Spleen (tissue), 11 donors: Measurements from ENCODE around the gene BRCA2. TPM values are rescaled to one million over a fixed set of nuclear protein-coding genes. Genes with fewer than 3 reads are reported as not detected.

Source experiments
- DNase-seq: peaks from one replicate; pipeline ENCODE4 v3.0.0-alpha.2; 2020
- H3K27ac ChIP-seq, 8 donors: fragments of 200-600 bp; sonication (generic) in 7 of 8; 1 replicate in 4 of 8; 2 replicates in 4 of 8; pipeline versions ENCODE4 v1.5.0 to v1.8.0; 2016 to 2021; ENCODE audit warnings: inconsistent platforms in 4 of 8, mild to moderate bottlenecking in 4 of 8, moderate library complexity in 1 of 8
- H3K27me3 ChIP-seq, 7 donors: fragments of 200-600 bp; sonication (generic) in 6 of 7; replicated peaks in 1 of 7; 1 replicate in 4 of 7; 2 replicates in 3 of 7; pipeline versions ENCODE4 v1.5.0 to v1.8.0; 2016 to 2021; ENCODE audit warnings: inconsistent platforms in 3 of 7, mild to moderate bottlenecking in 1 of 7
- H3K36me3 ChIP-seq, 6 donors: fragments of 200-600 bp; sonication (generic) in 5 of 6; 1 replicate in 4 of 6; 2 replicates in 2 of 6; pipeline versions ENCODE4 v1.5.0 to v1.8.0; 2016 to 2021; ENCODE audit warnings: inconsistent platforms in 2 of 6
- H3K4me1 ChIP-seq, 6 donors: fragments of 200-600 bp; sonication (generic) in 5 of 6; 1 replicate in 3 of 6; 2 replicates in 3 of 6; pipeline versions ENCODE4 v1.5.0 to v1.8.0; 2016 to 2021; ENCODE audit warnings: inconsistent platforms in 3 of 6
- H3K4me3 ChIP-seq, 8 donors: fragments of 200-600 bp; sonication (generic) in 7 of 8; 1 replicate in 4 of 8; 2 replicates in 4 of 8; pipeline versions ENCODE4 v1.5.0 to v1.8.0; 2016 to 2021; ENCODE audit warnings: inconsistent platforms in 4 of 8, mild to moderate bottlenecking in 4 of 8, moderate library complexity in 2 of 8
- H3K9me3 ChIP-seq, 8 donors: fragments of 200-600 bp; sonication (generic) in 7 of 8; 1 replicate in 4 of 8; 2 replicates in 4 of 8; pipeline versions ENCODE4 v1.5.0 to v1.8.0; 2016 to 2021; ENCODE audit warnings: inconsistent platforms in 4 of 8
- POLR2A ChIP-seq, 3 donors: fragments of 450-650 bp; IDR thresholded peaks; one replicate each; pipeline ENCODE4 v1.5.1; 2017; ENCODE audit warnings: antibody characterized with exemption in 3 of 3, mild to moderate bottlenecking in 1 of 3
- POLR2AphosphoS5 ChIP-seq, 3 donors: sonication (generic); formaldehyde crosslinking; IDR thresholded peaks; one replicate each; pipeline ENCODE4 v1.5.1; 2017; ENCODE audit warnings: antibody characterized with exemption in 3 of 3
- WGBS, 5 donors: extraction: QIAGEN DNeasy Blood & Tissue Kit in 3 of 5; methylation state at CpG; one replicate each; pipeline versions ENCODE4 v1.1.5 to v1.1.7; 2013 to 2018; 5-methylcytosine and 5-hydroxymethylcytosine counted together
- intact Hi-C: fragments of 100-400 bp; cut with DNase I; formaldehyde crosslinking; loops from one replicate; pipeline ENCODE4 v1.15.0; 2023; ENCODE audit warnings: low total_unique reads
- polyA plus RNA-seq, 3 donors: library from polyadenylated mRNA; stranded (reverse); fragments of 200-250 nt; gene quantifications; one replicate each; pipeline ENCODE4 v1.2.1, GENCODE V29; 2013
- total RNA-seq, 7 donors: library from RNA; depleted of rRNA in 3 of 7; stranded (reverse); fragments of >200 nt in 3 of 7; fragmentation: NEBNext Ultra II Directional in 4 of 7; extraction: Animal tissue kit (Norgen Biotek cat#: 25700) in 4 of 7; gene quantifications; one replicate each; pipeline versions ENCODE4 v1.1.0 to v1.2.1, GENCODE V29; 2016 to 2021
- TF ChIP-seq, protein P1 (sequence below), 11 experiments: fragments of 200-600 bp in 7 of 11; fragments of 450-650 bp in 4 of 11; sonication (generic) in 4 of 11; IDR thresholded peaks in 8 of 11; conservative IDR thresholded peaks in 3 of 11; 1 replicate in 7 of 11; 2 replicates in 4 of 11; pipeline versions ENCODE4 v1.4.0 to v1.8.0; 2016 to 2021; ENCODE audit warnings: antibody characterized with exemption in 11 of 11, inconsistent platforms in 4 of 11, mild to moderate bottlenecking in 1 of 11
- donor health status: healthy with polysubstance abuse.
- donor health status: DM: no; HTN: no; CAD: no; lungs with moderate emphysema.
- donor health status: DM: no; HTN: no; CAD: no.
- donor health status: Bipolar disorder and iron deficiency.
- donor health status: healthy.
- donor health status: DM: no; HTN: no; CAD: no.
- donor health status: DM: yes; HTN: yes; CAD: no.

Gene BRCA2
- total and polyA plus RNA-seq, 10 donors = 0.35 to 11.2 (median 6.1) TPM

DNA sequence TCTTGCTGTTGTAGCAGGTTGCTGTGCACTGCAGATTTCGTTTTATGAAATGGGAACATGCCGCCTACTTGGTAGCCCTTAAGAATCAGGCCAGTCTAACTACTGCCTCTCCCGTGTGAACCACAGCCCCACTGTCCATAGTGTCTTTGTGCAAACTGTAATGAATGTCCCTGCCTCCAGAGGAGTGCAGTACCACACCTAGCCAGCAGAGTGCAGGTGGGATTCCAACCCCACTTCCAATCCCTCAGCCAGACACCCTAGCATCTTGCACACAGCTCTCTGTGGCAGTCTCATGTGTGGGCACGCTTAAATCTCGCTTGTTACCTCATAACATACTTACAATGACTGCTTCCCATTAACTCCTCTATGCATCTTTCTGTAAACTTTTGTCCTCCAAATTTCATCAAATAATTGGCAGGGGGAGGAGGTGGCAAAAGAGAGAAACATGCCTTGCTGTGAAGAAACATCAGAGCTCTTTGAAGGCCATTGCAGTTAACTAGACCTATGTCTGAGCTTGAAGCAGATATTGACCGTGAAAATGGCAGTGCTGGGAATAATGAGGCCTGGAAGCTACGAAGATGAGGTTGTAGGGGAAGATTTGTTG, 47.4 kb upstream of the BRCA2 start:
- 84 to 94% (median 91%) methylated on average over 7 of the region's 7 CpGs for WGBS, 5 donors
- H3K9me3 ChIP-seq = no peaks in the 10 kb centered on the region
- H3K27me3 ChIP-seq = no peaks in the 10 kb centered on the region
- H3K27ac ChIP-seq = no peak overlapping the region
- H3K4me3 ChIP-seq = no peak overlapping the region
- H3K36me3 ChIP-seq = peaks cover 0 to 93% (median 8%) of the 10 kb centered on the region in 6 donors
- intact Hi-C loops = no loop called here
- TF ChIP-seq, protein P1, sequence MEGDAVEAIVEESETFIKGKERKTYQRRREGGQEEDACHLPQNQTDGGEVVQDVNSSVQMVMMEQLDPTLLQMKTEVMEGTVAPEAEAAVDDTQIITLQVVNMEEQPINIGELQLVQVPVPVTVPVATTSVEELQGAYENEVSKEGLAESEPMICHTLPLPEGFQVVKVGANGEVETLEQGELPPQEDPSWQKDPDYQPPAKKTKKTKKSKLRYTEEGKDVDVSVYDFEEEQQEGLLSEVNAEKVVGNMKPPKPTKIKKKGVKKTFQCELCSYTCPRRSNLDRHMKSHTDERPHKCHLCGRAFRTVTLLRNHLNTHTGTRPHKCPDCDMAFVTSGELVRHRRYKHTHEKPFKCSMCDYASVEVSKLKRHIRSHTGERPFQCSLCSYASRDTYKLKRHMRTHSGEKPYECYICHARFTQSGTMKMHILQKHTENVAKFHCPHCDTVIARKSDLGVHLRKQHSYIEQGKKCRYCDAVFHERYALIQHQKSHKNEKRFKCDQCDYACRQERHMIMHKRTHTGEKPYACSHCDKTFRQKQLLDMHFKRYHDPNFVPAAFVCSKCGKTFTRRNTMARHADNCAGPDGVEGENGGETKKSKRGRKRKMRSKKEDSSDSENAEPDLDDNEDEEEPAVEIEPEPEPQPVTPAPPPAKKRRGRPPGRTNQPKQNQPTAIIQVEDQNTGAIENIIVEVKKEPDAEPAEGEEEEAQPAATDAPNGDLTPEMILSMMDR (IDR thresholded peaks at IDR 0.05 in 8 of 11, conservative IDR thresholded peaks at IDR 0.05 in 3 of 11) = peak; percentile 21 to 68 (median 50)
- no peak for TF ChIP-seq POLR2AphosphoS5 (IDR thresholded peaks at IDR 0.05)
- DNase-seq = no peak
- H3K4me1 ChIP-seq = peaks cover 0 to 28% (median 0%) of the 10 kb centered on the region in 6 donors

DNA sequence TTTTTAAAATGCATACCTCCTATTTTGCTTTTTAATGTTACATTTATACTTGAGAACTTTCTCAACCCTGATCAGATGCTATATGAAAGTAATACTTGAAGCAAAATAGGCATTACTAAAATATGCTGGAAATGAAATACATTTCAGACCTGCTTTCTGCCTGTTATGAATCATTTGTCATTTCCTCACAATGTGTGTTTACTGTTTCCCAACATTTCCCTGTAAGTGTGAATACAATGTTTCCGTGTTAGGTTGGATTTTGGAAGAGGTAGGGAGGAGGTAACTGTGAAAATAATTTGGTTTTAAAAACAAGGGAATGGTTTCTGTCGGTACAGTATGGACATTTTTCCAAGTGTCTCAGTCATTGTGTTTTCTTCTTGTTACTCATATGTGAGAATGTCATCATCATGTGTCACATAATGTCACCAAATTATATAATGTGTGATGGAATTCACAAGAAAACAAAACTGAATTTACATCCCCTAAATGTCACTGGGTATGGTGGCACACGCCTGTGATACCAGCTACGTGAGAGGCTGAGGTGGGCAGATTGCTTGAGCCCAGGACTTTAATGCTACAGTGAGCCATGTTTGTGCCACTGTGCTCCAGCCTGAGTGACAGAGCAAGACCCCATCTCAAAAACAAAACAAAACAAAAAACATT, 43.2 kb upstream of the BRCA2 start:
- TF ChIP-seq POLR2AphosphoS5 (IDR thresholded peaks at IDR 0.05) = no peak
- no peak for TF ChIP-seq POLR2A (IDR thresholded peaks at IDR 0.05)
- TF ChIP-seq, protein P1 (IDR thresholded peaks at IDR 0.05 in 8 of 11, conservative IDR thresholded peaks at IDR 0.05 in 3 of 11) = no peak
- DNase-seq = no peak
- H3K27me3 ChIP-seq = no peaks in the 10 kb centered on the region
- peaks cover 0 to 91% (median 4%) of the 10 kb centered on the region in 6 donors for H3K36me3 ChIP-seq
- no peak overlapping the region for H3K27ac ChIP-seq
- WGBS, 5 donors = 73 to 90% (median 86%) methylated on average over 4 of the region's 4 CpGs
- H3K4me1 ChIP-seq = no peaks in the 10 kb centered on the region
- H3K4me3 ChIP-seq = no peak overlapping the region
- no peaks in the 10 kb centered on the region for H3K9me3 ChIP-seq
- intact Hi-C loops = no loop called here

DNA sequence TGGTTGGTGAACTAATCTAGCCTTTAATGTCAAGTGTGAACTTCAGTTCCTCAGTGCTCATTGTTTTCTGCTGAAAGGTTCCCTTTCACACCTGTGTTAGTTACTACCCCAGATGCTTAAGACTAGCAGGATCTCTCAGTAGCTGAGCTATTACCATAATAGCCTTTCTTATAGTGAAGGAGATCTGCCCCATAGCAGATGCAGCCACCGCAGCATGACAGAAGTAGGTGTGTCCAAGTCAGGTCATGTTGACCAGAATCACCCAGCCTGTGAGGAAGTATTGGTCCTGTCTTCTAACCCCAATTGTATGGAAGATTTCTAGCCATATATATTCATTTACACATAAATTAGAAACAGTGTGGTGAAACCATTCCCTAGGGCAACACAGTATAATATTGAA, 37.5 kb upstream of the BRCA2 start:
- WGBS, 5 donors = 36 to 98% (median 87%) methylated on average over 1 of the region's 1 CpG
- intact Hi-C loops = no loop called here
- DNase-seq = no peak
- TF ChIP-seq POLR2AphosphoS5 (IDR thresholded peaks at IDR 0.05) = no peak
- TF ChIP-seq, protein P1 (IDR thresholded peaks at IDR 0.05 in 8 of 11, conservative IDR thresholded peaks at IDR 0.05 in 3 of 11) = no peak
- no peak for TF ChIP-seq POLR2A (IDR thresholded peaks at IDR 0.05)
- H3K9me3 ChIP-seq = no peaks in the 10 kb centered on the region
- no peak overlapping the region for H3K4me3 ChIP-seq
- H3K27ac ChIP-seq = no peak overlapping the region
- peaks cover 0 to 95% (median 5%) of the 10 kb centered on the region in 6 donors for H3K36me3 ChIP-seq
- no peaks in the 10 kb centered on the region for H3K27me3 ChIP-seq
- H3K4me1 ChIP-seq = no peaks in the 10 kb centered on the region

DNA sequence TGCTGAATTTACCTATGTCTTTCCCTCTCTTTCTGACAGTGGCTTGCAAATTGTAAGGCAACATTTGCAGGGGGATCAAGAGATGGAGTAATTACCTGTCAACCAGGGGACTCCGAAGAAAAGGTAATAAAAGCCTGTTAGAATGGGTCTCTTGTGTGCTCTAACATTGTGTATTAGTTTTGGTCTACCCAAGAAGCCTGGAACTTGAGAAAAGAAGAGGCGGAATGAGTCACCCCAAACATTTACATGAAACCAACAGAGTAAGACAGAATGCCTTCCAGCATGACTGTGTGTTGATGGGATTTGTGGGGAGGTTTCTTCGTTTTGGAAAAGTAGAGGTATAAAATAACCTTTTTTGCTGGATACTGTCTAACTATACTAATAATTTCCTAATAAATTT, 36.9 kb upstream of the BRCA2 start:
- intact Hi-C loops = no loop called here
- 84 to 91% (median 88%) methylated on average over 3 of the region's 3 CpGs for WGBS, 5 donors
- no peak for TF ChIP-seq POLR2AphosphoS5 (IDR thresholded peaks at IDR 0.05)
- no peak for TF ChIP-seq POLR2A (IDR thresholded peaks at IDR 0.05)
- TF ChIP-seq, protein P1 (IDR thresholded peaks at IDR 0.05 in 8 of 11, conservative IDR thresholded peaks at IDR 0.05 in 3 of 11) = no peak
- Histone ChIP-seq H3K27ac (no peak overlapping the region), H3K4me1 (no peaks in the 10 kb centered on the region), H3K4me3 (no peak overlapping the region), H3K27me3 (no peaks in the 10 kb centered on the region), H3K36me3 (peaks cover 0 to 97% (median 5%) of the 10 kb centered on the region in 6 donors), H3K9me3 (no peaks in the 10 kb centered on the region)
- no peak for DNase-seq
